HepG2 (cell line): ENCODE data around the gene CYTH1. TPM values are rescaled to one million over a fixed set of nuclear protein-coding genes. Genes with fewer than 3 reads are reported as not detected.

Experiments used
- FOSL1 ChIP-seq: sonication (generic); formaldehyde crosslinking; IDR thresholded peaks from 2 replicates; pipeline ENCODE4 v1.9.0; 2021; ENCODE audit warnings: missing genetic modification reagents, borderline replicate concordance
- GPBP1L1 ChIP-seq: sonication (generic); formaldehyde crosslinking; IDR thresholded peaks from 2 replicates; pipeline ENCODE4 v1.5.0; 2020; ENCODE audit warnings: mild to moderate bottlenecking, missing genetic modification reagents
- HOXA3 ChIP-seq: sonication (generic); formaldehyde crosslinking; IDR thresholded peaks from 2 replicates; pipeline ENCODE4 v1.5.0; 2020; ENCODE audit warnings: missing genetic modification reagents
- LCORL ChIP-seq, 2 experiments: fragments of 450-650 bp in 1 of 2; sonication (generic) in 1 of 2; formaldehyde crosslinking in 1 of 2; IDR thresholded peaks; 2 replicates each; pipeline versions ENCODE4 v1.5.0 to v1.6.1; 2017 to 2020; ENCODE audit warnings: antibody characterized with exemption in 1 of 2, missing genetic modification reagents in 1 of 2
- MYC ChIP-seq: sonication (generic); formaldehyde crosslinking; IDR thresholded peaks from 2 replicates; pipeline ENCODE4 v1.9.0; 2021; ENCODE audit warnings: missing genetic modification reagents, borderline replicate concordance
- REPIN1 ChIP-seq: sonication (generic); formaldehyde crosslinking; IDR thresholded peaks from 2 replicates; pipeline ENCODE4 v1.8.0; 2022; ENCODE audit warnings: missing genetic modification reagents, low read depth, mild to moderate bottlenecking, borderline replicate concordance
- SAP130 ChIP-seq: IDR thresholded peaks from 2 replicates; pipeline ENCODE4 v1.6.1; 2016; ENCODE audit warnings: low read depth
- STAG1 ChIP-seq: sonication (generic); formaldehyde crosslinking; IDR thresholded peaks from 2 replicates; pipeline ENCODE4 v1.4.0; 2020; ENCODE audit warnings: missing genetic modification reagents
- TARDBP ChIP-seq: sonication (generic); formaldehyde crosslinking; IDR thresholded peaks from 2 replicates; pipeline ENCODE4 v1.8.0; 2022; ENCODE audit warnings: mild to moderate bottlenecking, missing genetic modification reagents
- ZBTB38 ChIP-seq: sonication (generic); formaldehyde crosslinking; IDR thresholded peaks from 2 replicates; pipeline ENCODE4 v1.5.1; 2020; ENCODE audit warnings: mild to moderate bottlenecking, missing genetic modification reagents
- ZFY ChIP-seq: sonication (generic); formaldehyde crosslinking; IDR thresholded peaks from 2 replicates; pipeline ENCODE4 v1.4.0; 2020; ENCODE audit warnings: missing genetic modification reagents
- ZNF224 ChIP-seq: sonication (generic); formaldehyde crosslinking; IDR thresholded peaks from 2 replicates; pipeline ENCODE4 v1.5.0; 2020; ENCODE audit warnings: mild to moderate bottlenecking, missing genetic modification reagents
- ZNF232 ChIP-seq: sonication (generic); formaldehyde crosslinking; IDR thresholded peaks from 2 replicates; pipeline ENCODE4 v1.4.0; 2020; ENCODE audit warnings: missing genetic modification reagents, borderline replicate concordance
- ZNF251 ChIP-seq: sonication (generic); formaldehyde crosslinking; IDR thresholded peaks from 2 replicates; pipeline ENCODE4 v1.9.0; 2021; ENCODE audit warnings: mild to moderate bottlenecking, missing genetic modification reagents
- ZNF510 ChIP-seq: sonication (generic); formaldehyde crosslinking; IDR thresholded peaks from 2 replicates; pipeline ENCODE4 v1.4.0; 2020; ENCODE audit warnings: low read depth, mild to moderate bottlenecking, missing genetic modification reagents
- ZNF687 ChIP-seq: sonication (generic); formaldehyde crosslinking; IDR thresholded peaks from 2 replicates; pipeline ENCODE4 v1.5.1; 2020; ENCODE audit warnings: mild to moderate bottlenecking, missing genetic modification reagents, moderate library complexity
- ZNF780A ChIP-seq: sonication (generic); formaldehyde crosslinking; IDR thresholded peaks from 2 replicates; pipeline ENCODE4 v1.8.0; 2022; ENCODE audit warnings: mild to moderate bottlenecking, missing genetic modification reagents, moderate library complexity
- polyA plus RNA-seq, 8 experiments: library from polyadenylated mRNA; depleted of rRNA in 3 of 8; stranded (reverse) in 7 of 8; unstranded in 1 of 8; fragments of >200 nt; fragmentation: Illumina TruSeq in 4 of 8; extraction: Trizol in 4 of 8; gene quantifications; 2 replicates each; pipeline versions ENCODE4 v1.2.1 to v1.2.3, GENCODE V29; 2011 to 2016; ENCODE audit warnings: low read depth in 4 of 8, missing spikeins in 1 of 8, mixed read lengths in 1 of 8; ENCODE audit not compliant: insufficient read depth in 1 of 8
- total RNA-seq, 5 experiments: library from RNA; depleted of rRNA; stranded (reverse); fragments of >200 nt; fragmentation: Illumina TruSeq; extraction: Trizol; gene quantifications; 2 replicates each; pipeline ENCODE4 v1.2.3, GENCODE V29; 2016; ENCODE audit warnings: low read depth in 1 of 5
- TF ChIP-seq, protein P1 (sequence below): sonication (generic); formaldehyde crosslinking; IDR thresholded peaks from 2 replicates; pipeline ENCODE4 v1.5.0; 2020; ENCODE audit warnings: mild to moderate bottlenecking, missing genetic modification reagents, moderate library complexity
- TF ChIP-seq, protein P2 (sequence below): sonication (generic); formaldehyde crosslinking; IDR thresholded peaks from 2 replicates; pipeline ENCODE4 v1.8.0; 2022; ENCODE audit warnings: missing genetic modification reagents, mild to moderate bottlenecking, moderate library complexity, borderline replicate concordance

CYTH1 gene
- total and polyA plus RNA-seq, 2 of the 13 experiments (the other 11 are each of a cell fraction or from before 2014, with no cell fraction given) = 20.1 to 48.9 TPM

GRCh38 chr17:78677303-78678221 is 104.5 kb downstream of the CYTH1 start (continued):
- TF ChIP-seq, protein P1, sequence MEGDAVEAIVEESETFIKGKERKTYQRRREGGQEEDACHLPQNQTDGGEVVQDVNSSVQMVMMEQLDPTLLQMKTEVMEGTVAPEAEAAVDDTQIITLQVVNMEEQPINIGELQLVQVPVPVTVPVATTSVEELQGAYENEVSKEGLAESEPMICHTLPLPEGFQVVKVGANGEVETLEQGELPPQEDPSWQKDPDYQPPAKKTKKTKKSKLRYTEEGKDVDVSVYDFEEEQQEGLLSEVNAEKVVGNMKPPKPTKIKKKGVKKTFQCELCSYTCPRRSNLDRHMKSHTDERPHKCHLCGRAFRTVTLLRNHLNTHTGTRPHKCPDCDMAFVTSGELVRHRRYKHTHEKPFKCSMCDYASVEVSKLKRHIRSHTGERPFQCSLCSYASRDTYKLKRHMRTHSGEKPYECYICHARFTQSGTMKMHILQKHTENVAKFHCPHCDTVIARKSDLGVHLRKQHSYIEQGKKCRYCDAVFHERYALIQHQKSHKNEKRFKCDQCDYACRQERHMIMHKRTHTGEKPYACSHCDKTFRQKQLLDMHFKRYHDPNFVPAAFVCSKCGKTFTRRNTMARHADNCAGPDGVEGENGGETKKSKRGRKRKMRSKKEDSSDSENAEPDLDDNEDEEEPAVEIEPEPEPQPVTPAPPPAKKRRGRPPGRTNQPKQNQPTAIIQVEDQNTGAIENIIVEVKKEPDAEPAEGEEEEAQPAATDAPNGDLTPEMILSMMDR (CRISPR knock-in tag) = peak; percentile 44
- no peak for TF ChIP-seq ZNF251 (CRISPR knock-in tag)
- peak; percentile 61; the same call in 1 of the 2 replicates for TF ChIP-seq ZBTB38 (CRISPR knock-in tag)
- TF ChIP-seq ZNF232 (CRISPR knock-in tag) = no peak
- 0 out of 2 replicates have a peak, but pooled peaks have one; percentile 55 for TF ChIP-seq ZNF780A (CRISPR knock-in tag)
- TF ChIP-seq ZNF224 = no peak
- TF ChIP-seq REPIN1 (CRISPR knock-in tag) = 0 out of 2 replicates have a peak, but pooled peaks have one; percentile 20
- TF ChIP-seq, protein P2, sequence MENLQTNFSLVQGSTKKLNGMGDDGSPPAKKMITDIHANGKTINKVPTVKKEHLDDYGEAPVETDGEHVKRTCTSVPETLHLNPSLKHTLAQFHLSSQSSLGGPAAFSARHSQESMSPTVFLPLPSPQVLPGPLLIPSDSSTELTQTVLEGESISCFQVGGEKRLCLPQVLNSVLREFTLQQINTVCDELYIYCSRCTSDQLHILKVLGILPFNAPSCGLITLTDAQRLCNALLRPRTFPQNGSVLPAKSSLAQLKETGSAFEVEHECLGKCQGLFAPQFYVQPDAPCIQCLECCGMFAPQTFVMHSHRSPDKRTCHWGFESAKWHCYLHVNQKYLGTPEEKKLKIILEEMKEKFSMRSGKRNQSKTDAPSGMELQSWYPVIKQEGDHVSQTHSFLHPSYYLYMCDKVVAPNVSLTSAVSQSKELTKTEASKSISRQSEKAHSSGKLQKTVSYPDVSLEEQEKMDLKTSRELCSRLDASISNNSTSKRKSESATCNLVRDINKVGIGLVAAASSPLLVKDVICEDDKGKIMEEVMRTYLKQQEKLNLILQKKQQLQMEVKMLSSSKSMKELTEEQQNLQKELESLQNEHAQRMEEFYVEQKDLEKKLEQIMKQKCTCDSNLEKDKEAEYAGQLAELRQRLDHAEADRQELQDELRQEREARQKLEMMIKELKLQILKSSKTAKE = peak; percentile 35; the same call in 1 of the 2 replicates
- TF ChIP-seq GPBP1L1 (CRISPR knock-in tag) = no peak
- TF ChIP-seq ZFY (CRISPR knock-in tag) = 0 out of 2 replicates have a peak, but pooled peaks have one; percentile 20
- TF ChIP-seq ZNF510 = no peak
- 0 out of 2 replicates have a peak, but pooled peaks have one; percentile 20 for TF ChIP-seq HOXA3 (CRISPR knock-in tag)
- TF ChIP-seq MYC (CRISPR knock-in tag) = peak; percentile 45; the same call in 1 of the 2 replicates
- peak; percentile 55 for TF ChIP-seq STAG1 (CRISPR knock-in tag)
- peak; percentile 58 for TF ChIP-seq ZNF687 (CRISPR knock-in tag)
- TF ChIP-seq FOSL1 (CRISPR knock-in tag) = peak; percentile 36; the same call in 1 of the 2 replicates
- peak; percentile 52; the same call in 1 of the 2 replicates for TF ChIP-seq TARDBP
- TF ChIP-seq SAP130 (CRISPR knock-in tag) = peak; percentile 62
- TF ChIP-seq LCORL (IDR thresholded peaks at IDR 0.05) = no peak
- peak; percentile 49; the same call in 1 of the 2 replicates for TF ChIP-seq LCORL (CRISPR knock-in tag; IDR thresholded peaks at IDR 0.05)
